Measurements from ENCODE around the gene SFSWAP. TPM values are rescaled to one million over a fixed set of nuclear protein-coding genes. Genes with fewer than 3 reads are reported as not detected.

Gene SFSWAP
- total and polyA plus RNA-seq, 2 of the 8 experiments (the other 6 are each of a cell fraction or from before 2014, with no cell fraction given) = 36.5 to 49.5 TPM

- DNase-seq (ENCODE audit: low read depth in 1 of 2, low spot score in 2 of 2) = no peak
- Histone ChIP-seq H2BK5ac (ENCODE audit: low read depth, low read length) (no peak overlapping the region), H2BK120ac (replicated peaks; ENCODE audit: low read depth, low read length) (no peak overlapping the region), H3K9me3 (ENCODE audit: insufficient read depth in 2 of 2, low read depth in 1 of 2, low read length in 1 of 2) (no peaks in the 10 kb centered on the region; a peak in 1 of 4 replicates), H3K27ac (ENCODE audit: low read depth, low read length) (no peak overlapping the region), H2BK15ac (ENCODE audit: low read length) (no peak overlapping the region), H4K8ac (ENCODE audit: extremely low read depth, insufficient read depth, low read length) (no peak overlapping the region; the same call in 1 of the 2 replicates), H3K18ac (ENCODE audit: extremely low read depth, low read length) (no peak overlapping the region), H3K56ac (replicated peaks; ENCODE audit: insufficient read length, low read depth, low read length) (no peak overlapping the region), H2BK20ac (ENCODE audit: low read length) (no peak overlapping the region), H4K20me1 (replicated peaks in 1 of 2; ENCODE audit: control insufficient read depth in 1 of 2, insufficient read depth in 2 of 2, low read length in 2 of 2) (no peaks in the 10 kb centered on the region), H2AK5ac (ENCODE audit: low read depth, low read length) (no peak overlapping the region), H3K4me3 (ENCODE audit: extremely low read depth in 1 of 4, insufficient read depth in 2 of 4, low read depth in 3 of 4, low read length in 4 of 4) (no peak overlapping the region), H3K79me1 (ENCODE audit: low read depth, low read length) (no peaks in the 10 kb centered on the region), H3K14ac (ENCODE audit: insufficient read length) (no peak overlapping the region), H3K79me2 (ENCODE audit: control insufficient read depth in 1 of 2, insufficient read depth in 2 of 2, low read length in 2 of 2) (no peaks in the 10 kb centered on the region), H3K36me3 (ENCODE audit: control insufficient read depth in 2 of 4, insufficient read depth in 4 of 4, low read length in 3 of 4) (peaks cover 2 to 13% (median 6%) of the 10 kb centered on the region in 4 experiments; a peak in 6 of 8 replicates), H3K4ac (replicated peaks; ENCODE audit: insufficient read length, low read depth, low read length) (no peak overlapping the region), H2BK12ac (ENCODE audit: low read depth, low read length) (no peak overlapping the region), H4K5ac (ENCODE audit: insufficient read length, low read depth, low read length) (no peak overlapping the region), H3K4me1 (replicated peaks in 1 of 4; ENCODE audit: control insufficient read depth in 3 of 4, insufficient read depth in 4 of 4, low read length in 3 of 4) (peaks cover 0 to 15% (median 14%) of the 10 kb centered on the region in 4 experiments; a peak in 6 of 7 replicates), H3K23me2 (ENCODE audit: low read depth, low read length) (no peaks in the 10 kb centered on the region), H3K27me3 (replicated peaks in 1 of 4; ENCODE audit: control insufficient read depth in 3 of 4, extremely low read depth in 1 of 4, insufficient read depth in 3 of 4, low read length in 3 of 4) (no peaks in the 10 kb centered on the region), H3K4me2 (ENCODE audit: insufficient read depth in 1 of 2, low read depth in 2 of 2, low read length in 2 of 2) (no peak overlapping the region), H3K9ac (replicated peaks in 1 of 4; ENCODE audit: extremely low read depth in 1 of 4, low read depth in 3 of 4, low read length in 3 of 4) (no peak overlapping the region), H4K91ac (replicated peaks; ENCODE audit: insufficient read length, low read length) (no peak overlapping the region), H2AFZ (ENCODE audit: low read length) (no peak overlapping the region), H3K23ac (ENCODE audit: insufficient read length) (no peak overlapping the region)
- ChIA-PET CTCF (ENCODE audit: partially characterized antibody) (interaction anchor here (1.2 to 1.4 kb wide), 2 partner anchors 9 to 34 kb away, joined by 3 to 4 read pairs; no protein-coding TSS in a partner anchor), POLR2A (ENCODE audit: partially characterized antibody) (no interaction called here)
- TF ChIP-seq RNF2 (IDR thresholded peaks at IDR 0.05; ENCODE audit: borderline replicate concordance, low read depth, low read length, missing control alignments, poor library complexity, severe bottlenecking) = no peak
- FAIRE-seq = no peak
- WGBS, 2 experiments (ENCODE audit: extremely low coverage in 1 of 2, insufficient coverage in 1 of 2, insufficient read length in 1 of 2, insufficient replicate concordance in 2 of 2, low coverage in 1 of 2, low lambda C conversion rate in 2 of 2, missing lambda C conversion rate in 1 of 2) = 94% methylated on average over 21 of the region's 21 CpGs; no CpG with 5 or more reads in 1 of the 2 experiments
These were observed 88.3 kb downstream of the SFSWAP start for GRCh38 chr12:131799195-131799594.
